Muscle layer of colon (tissue), 2 donors: ENCODE results near the gene IL31.
"Not testable (repeated sequence)": the region's sequence is repeated elsewhere in the genome, so short reads cannot be mapped to it uniquely, and the experiment has no call there.

Experiments
- H3K27ac ChIP-seq: one replicate; pipeline ENCODE4 v1.7.0; 2013; ENCODE audit warnings: low read depth, mild to moderate bottlenecking, low read length, moderate library complexity
- H3K27me3 ChIP-seq, 2 donors: one replicate each; pipeline ENCODE4 v1.7.0; 2013; ENCODE audit warnings: low read length in 2 of 2, mild to moderate bottlenecking in 2 of 2; ENCODE audit not compliant: insufficient read depth in 2 of 2, control insufficient read depth in 1 of 2
- H3K36me3 ChIP-seq: one replicate; pipeline ENCODE4 v1.7.0; 2013; ENCODE audit warnings: mild to moderate bottlenecking, low read length; ENCODE audit not compliant: insufficient read depth
- H3K4me1 ChIP-seq: one replicate; pipeline ENCODE4 v1.7.0; 2013; ENCODE audit warnings: mild to moderate bottlenecking, low read length; ENCODE audit not compliant: insufficient read depth
- H3K4me3 ChIP-seq, 2 donors: one replicate each; pipeline ENCODE4 v1.7.0; 2013; ENCODE audit warnings: low read length in 2 of 2, low read depth in 1 of 2, mild to moderate bottlenecking in 1 of 2, moderate library complexity in 1 of 2
- H3K9ac ChIP-seq: one replicate; pipeline ENCODE4 v1.7.0; 2013; ENCODE audit warnings: low read length
- H3K9me3 ChIP-seq: one replicate; pipeline ENCODE4 v1.7.0; 2013; ENCODE audit warnings: mild to moderate bottlenecking, low read length
- donor health status: abdominal sarcoma.
- donor health status: Adenocarcinoma of cecum.

IL31 gene

DNA sequence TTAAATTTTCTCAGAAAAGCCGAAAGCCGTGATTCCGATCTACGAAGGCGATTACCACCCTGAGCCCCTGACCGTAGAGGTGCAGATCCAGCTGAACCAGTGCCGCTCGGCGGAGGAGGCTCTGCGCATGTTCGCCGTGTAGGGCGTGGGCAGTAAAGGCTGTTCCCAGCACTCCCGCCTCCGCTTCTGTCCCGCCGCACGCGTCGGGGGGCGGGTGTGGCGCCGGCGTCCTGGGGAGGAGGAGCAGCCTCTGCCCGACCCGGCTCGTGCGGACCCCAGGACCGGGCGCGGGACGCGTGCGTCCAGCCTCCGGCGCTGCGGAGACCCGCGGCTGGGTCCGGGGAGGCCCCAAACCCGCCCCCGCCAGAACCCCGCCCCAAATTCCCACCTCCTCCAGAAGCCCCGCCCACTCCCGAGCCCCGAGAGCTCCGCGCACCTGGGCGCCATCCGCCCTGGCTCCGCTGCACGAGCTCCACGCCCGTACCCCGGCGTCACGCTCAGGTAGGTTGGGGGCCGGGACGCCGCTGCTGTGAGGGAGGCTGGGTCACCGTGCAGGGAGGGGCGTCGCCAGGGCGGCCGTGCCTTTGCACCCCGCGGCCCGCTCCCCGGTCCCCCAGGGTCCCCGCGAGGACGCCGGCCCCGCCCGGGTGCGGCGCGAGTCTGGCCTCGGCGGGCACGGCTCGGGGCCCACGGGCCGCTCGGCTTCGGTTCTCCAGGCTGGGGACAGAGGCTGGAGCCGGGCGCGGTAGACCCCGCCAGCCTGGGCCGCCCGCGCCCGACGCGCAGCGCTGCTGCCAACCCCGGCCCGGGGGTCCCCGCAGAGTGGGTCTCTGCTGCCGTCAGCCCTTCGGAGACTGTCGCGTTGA lies 29.5 kb upstream of the IL31 start, which contains the start of gene B3GNT4:
B3GNT4 (plus strand) TSS at position 409 of the 866 bp plus-strand sequence. CDS start 910 bp downstream, outside the sequence.
- Histone ChIP-seq H3K36me3 (peaks cover 20% of the 10 kb centered on the region), H3K27me3 (peaks cover 32 to 53% of the 10 kb centered on the region in 2 donors), H3K4me1 (no peaks in the 10 kb centered on the region), H3K4me3 (peak within 1 kb of the TSS; percentile 32 to 38), H3K9ac (no peak within 1 kb of the TSS), H3K9me3 (no peaks in the 10 kb centered on the region), H3K27ac (no peak within 1 kb of the TSS)

DNA sequence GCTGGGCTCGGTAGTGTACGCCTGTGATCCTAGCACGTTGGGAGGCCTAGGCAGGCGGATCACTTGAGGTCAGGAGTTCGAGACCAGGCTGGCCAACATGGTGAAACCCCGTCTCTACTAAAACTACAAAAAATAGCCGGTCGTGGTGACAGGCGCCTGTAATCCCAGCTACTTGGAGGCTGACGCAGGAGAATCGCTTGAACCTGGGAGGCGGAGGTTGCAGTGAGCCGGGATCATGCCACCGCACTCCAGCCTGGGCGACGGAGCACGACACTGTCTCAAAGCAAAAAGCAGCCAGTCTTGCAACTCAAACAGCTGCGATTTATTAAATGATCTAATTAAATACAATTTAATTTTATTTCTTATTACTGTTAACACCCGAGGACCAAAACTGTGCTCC lies 28.8 kb upstream of the IL31 start:
- not testable (repeated sequence) for H3K9me3 ChIP-seq, H3K4me1 ChIP-seq, H3K9ac ChIP-seq, H3K27ac ChIP-seq
- Histone ChIP-seq H3K36me3 (peaks cover 13% of the 10 kb centered on the region), H3K27me3 (peaks cover 32 to 53% of the 10 kb centered on the region in 2 donors), H3K4me3 (peak overlapping the region; percentile 32 to 38)

DNA sequence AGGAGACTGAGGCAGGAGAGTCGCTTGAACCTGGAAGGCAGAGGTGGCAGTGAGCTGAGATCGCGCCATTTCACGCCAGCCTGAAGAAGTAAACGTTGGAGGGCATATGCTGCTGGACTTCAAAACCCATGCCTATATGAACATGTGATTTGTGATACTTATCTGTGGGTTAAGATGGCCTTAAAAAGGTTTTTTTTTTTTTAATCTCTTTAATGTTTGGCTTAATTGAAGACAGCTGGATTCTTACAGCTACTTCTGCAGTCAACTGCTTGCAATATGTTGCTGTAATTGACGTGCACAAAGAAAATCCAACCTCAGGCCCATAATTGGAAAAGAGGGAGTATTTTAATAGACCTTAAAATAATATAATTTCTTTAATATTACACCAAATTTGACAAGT lies 28.0 kb upstream of the IL31 start:
- Histone ChIP-seq H3K4me3 (no peak overlapping the region), H3K36me3 (peaks cover 5% of the 10 kb centered on the region), H3K27ac (no peak overlapping the region), H3K9me3 (no peaks in the 10 kb centered on the region), H3K27me3 (peaks cover 32 to 53% of the 10 kb centered on the region in 2 donors), H3K9ac (no peak overlapping the region), H3K4me1 (no peaks in the 10 kb centered on the region)

DNA sequence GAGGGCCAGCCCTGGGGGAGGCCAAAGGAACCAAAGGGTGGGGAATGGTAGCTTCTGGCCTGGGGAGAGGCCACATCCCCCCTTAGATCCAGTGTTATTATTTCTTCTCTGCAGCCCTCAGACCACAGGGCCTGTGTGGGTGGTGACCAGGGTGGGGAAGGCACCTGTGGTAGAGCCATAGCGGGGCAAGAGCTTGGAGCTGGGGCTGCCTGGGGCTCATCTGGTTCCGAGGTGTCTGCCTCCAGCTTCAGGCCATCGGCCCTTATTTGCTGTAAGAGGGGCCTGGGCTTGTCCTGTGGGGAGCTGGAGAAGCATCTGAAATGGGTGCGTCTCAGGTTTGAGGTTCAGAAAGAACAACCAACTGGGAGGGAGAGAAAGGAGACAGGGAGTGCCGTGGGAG lies 27.4 kb upstream of the IL31 start:
- no peaks in the 10 kb centered on the region for H3K36me3 ChIP-seq
- no peak overlapping the region for H3K4me3 ChIP-seq
- H3K9ac ChIP-seq: no peak overlapping the region
- H3K27ac ChIP-seq: no peak overlapping the region
- no peaks in the 10 kb centered on the region for H3K4me1 ChIP-seq
- peaks cover 32 to 53% of the 10 kb centered on the region in 2 donors for H3K27me3 ChIP-seq
- H3K9me3 ChIP-seq: no peaks in the 10 kb centered on the region

DNA sequence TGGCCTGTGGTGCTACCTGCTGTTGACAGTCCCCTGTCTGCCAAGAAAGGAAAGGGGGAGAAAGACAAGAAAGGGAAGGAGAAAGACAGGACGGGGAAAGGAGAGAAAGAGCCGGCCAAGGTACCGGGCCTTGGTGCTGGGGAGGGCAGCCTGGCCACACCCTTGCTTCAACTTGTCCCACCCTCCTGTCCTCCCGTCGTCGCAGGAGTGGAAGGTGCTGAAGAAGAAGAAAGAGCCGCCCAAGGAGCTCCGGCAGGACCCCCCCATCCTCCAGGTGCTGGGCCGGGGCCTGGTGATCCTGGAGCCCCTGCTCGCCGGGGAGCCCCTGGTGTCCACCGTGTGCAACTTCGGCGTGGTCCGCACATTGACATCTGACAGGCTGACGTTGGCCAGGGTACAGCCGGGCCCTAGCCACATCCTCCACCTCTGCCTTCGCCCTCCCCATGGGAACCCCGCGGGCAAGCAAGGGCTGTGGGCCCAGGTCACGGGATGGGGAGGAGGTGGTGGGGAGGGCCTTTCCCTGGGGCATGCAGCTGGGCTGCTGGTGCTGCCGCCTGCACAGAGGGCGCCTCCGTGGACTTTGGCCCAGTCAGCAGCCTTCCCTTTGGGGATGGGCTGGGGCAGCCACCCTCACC lies 26.6 kb upstream of the IL31 start:
- H3K27me3 ChIP-seq: peaks cover 32 to 53% of the 10 kb centered on the region in 2 donors
- no peaks in the 10 kb centered on the region for H3K4me1 ChIP-seq
- no peak overlapping the region for H3K9ac ChIP-seq
- no peak overlapping the region for H3K27ac ChIP-seq
- no peaks in the 10 kb centered on the region for H3K9me3 ChIP-seq
- no peaks in the 10 kb centered on the region for H3K36me3 ChIP-seq
- H3K4me3 ChIP-seq: no peak overlapping the region

DNA sequence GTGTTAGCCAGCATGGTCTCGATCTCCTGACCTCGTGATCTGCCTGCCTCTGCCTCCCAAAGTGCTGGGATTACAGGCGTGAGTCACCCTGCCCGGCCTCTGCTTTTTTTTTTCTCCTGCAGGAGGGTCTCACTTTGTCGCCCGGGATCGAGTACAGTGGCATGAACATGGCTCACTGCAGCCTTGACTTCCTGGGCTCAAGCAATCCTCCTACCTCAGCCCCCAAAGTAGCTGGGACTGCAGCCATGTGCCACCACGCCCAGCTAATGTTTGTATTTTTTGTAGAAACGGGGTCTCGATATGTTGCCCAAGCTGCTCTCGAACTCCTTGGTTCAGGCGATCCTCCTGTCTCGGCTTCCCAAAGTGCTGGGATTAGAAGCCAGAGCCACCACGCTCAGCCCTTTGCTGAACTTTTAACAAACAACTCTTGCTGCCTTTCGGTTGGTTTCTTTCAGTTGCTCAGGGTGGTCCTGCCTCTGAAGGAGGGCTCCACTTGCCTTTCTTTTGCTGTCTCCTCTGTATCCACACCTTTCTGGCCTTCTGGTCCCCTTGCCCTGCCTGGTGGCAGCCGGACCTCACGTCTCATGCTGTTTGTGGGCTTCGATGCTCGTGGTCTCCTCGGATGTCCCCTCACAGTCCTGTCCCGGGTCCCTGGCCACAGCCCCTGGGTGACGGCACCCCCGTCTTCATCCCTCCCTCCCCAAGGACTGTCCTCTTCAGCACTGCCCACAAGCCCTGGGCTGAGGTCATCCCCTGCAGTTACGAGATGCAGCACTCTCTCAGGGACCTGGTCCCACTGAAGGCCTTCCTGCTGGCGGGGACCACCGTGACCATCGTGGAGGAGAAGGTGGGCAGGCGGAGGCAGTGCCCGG lies 25.7 kb upstream of the IL31 start:
- Histone ChIP-seq H3K4me1 (no peaks in the 10 kb centered on the region), H3K27ac (no peak overlapping the region), H3K9ac (no peak overlapping the region), H3K4me3 (no peak overlapping the region), H3K27me3 (peaks cover 24 to 44% of the 10 kb centered on the region in 2 donors), H3K36me3 (no peaks in the 10 kb centered on the region), H3K9me3 (no peaks in the 10 kb centered on the region)

DNA sequence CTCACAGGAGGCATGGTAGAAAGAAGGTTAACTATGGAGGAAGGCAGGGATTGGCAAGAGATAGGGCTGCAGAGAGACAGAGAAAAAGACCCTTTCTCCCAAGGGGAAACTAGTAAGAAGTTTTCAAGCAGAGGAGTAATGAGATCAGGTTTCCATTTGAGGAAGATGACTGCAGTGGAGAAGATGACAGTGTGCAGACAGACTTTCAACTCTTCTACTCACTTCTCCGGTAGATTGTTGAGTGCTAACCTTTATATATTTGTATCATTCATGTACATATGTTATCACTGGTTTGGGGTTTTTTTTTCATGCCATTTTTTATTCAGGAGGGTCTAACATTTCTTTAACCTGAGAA lies 23.6 kb upstream of the IL31 start:
- Histone ChIP-seq H3K9me3 (no peaks in the 10 kb centered on the region), H3K36me3 (no peaks in the 10 kb centered on the region), H3K9ac (no peak overlapping the region), H3K27ac (no peak overlapping the region), H3K4me3 (no peak overlapping the region), H3K27me3 (peaks cover 19 to 24% of the 10 kb centered on the region in 2 donors), H3K4me1 (no peaks in the 10 kb centered on the region)

DNA sequence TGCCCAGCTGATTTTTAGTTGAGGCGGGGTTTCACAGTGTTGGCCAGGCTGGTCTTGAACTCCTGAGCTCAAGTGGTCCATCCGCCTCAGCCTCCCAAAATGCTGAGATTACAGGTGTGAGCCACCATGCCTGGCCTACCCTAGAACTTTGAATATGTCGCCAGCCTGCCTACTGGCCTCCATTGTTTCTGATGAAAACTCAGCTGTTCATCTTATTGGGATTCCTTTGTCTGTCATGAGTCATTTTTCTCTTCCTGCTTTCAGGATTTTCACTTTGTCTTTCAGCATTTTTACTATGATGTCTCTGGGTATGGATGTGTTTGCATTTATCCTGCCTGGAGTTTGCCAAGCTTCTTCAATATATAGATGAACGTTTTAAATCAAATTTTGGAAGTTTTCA lies 21.4 kb upstream of the IL31 start:
- peaks cover 3 to 7% of the 10 kb centered on the region in 2 donors for H3K27me3 ChIP-seq
- no peaks in the 10 kb centered on the region for H3K9me3 ChIP-seq
- H3K36me3 ChIP-seq: no peaks in the 10 kb centered on the region
- H3K9ac ChIP-seq: no peak overlapping the region
- no peak overlapping the region for H3K4me3 ChIP-seq
- no peaks in the 10 kb centered on the region for H3K4me1 ChIP-seq
- no peak overlapping the region for H3K27ac ChIP-seq

DNA sequence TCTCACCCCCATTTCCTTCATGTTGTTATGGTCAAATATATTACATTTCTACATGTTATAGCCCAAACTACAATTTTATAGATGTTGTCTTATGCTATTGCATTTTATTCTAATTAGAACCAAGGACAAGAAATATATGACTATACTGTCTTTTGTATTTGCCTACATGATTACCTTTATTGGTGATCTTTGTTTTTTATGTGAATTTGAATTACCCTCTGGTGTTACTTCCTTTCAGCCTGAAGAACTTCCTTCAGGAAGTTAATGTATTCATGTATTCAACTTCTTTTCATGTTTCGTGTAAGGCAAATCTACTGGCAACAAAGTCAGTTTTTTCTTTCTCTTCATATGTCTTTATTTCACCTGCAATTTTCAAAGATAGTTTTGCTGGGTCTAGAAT lies 20.8 kb upstream of the IL31 start:
- H3K4me1 ChIP-seq: no peaks in the 10 kb centered on the region
- no peak overlapping the region for H3K27ac ChIP-seq
- no peak overlapping the region for H3K9ac ChIP-seq
- no peaks in the 10 kb centered on the region for H3K36me3 ChIP-seq
- peaks cover 0 to 1% of the 10 kb centered on the region in 2 donors for H3K27me3 ChIP-seq
- H3K9me3 ChIP-seq: no peaks in the 10 kb centered on the region
- H3K4me3 ChIP-seq: no peak overlapping the region

DNA sequence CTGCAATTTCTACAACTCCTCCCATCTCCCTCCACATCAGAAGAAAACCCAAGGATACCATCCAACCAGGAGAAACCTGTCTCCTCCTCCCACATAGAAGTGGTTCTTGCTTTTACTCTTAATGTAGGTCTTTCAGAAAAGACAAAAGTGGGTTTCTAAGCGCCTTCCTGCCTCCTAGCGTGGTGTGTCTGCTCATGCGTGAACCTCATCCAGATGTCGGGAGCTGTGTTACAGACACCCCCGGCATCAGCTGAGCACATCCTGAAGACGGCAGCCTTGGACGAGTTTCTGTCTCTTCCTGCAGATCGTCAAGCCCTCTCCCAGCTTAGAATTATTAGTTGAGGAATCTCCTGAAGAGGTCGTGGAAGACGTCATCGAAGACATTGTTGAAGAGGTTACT lies 18.4 kb upstream of the IL31 start:
- Histone ChIP-seq H3K27ac (no peak overlapping the region), H3K9ac (no peak overlapping the region), H3K36me3 (no peaks in the 10 kb centered on the region), H3K27me3 (no peaks in the 10 kb centered on the region), H3K4me3 (no peak overlapping the region), H3K9me3 (no peaks in the 10 kb centered on the region), H3K4me1 (no peaks in the 10 kb centered on the region)
